ENCODE results near the gene BLID.

BLID gene

DNA sequence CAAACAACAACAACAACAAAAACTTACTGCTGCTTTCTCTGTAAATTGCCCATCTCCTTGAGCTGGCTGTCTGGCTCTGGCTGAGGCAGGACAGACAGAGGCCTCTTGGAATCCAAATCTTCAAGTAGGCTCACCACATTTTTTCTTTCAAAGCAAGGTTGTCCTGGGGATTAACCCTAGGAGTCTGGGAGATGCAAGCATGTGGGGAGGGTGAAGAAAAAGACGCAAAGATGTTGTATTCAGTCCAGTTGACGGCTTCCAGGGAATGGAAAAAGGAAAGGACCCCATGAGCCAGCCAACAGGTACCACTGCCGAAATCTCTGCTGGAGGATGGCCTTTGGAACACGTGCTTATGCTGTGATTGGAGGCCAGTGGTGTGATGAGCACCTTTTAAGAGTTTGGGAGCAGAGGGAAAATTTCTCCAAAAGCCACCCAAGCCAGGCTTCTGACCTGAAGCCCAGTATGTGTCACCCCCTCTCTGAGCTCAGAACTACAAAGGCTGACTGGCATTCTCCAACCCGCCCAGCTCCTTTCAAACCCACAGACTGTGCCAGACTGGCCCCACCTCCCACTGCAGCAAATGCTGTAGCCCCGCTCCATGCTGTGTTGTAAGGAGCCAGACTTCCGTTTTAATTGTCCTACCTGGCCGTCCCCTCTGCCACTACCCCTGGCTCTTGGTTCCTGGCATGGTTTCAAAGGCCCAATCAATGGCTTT lies 10.8 kb downstream of the BLID start:
- H3K9ac ChIP-seq (ENCODE audit: low read length in 2 of 2) = no peak overlapping the region
- no peaks in the 10 kb centered on the region for H3K36me3 ChIP-seq (ENCODE audit: control insufficient read depth in 2 of 2, insufficient read depth in 2 of 2, low read length in 2 of 2)
- H3K27me3 ChIP-seq (ENCODE audit: control insufficient read depth in 1 of 2, insufficient read depth in 2 of 2, low read length in 2 of 2) = no peaks in the 10 kb centered on the region
- peaks cover 5% of the 10 kb centered on the region for H3K4me1 ChIP-seq (ENCODE audit: control insufficient read depth, insufficient read depth, low read length)
- no peak overlapping the region for H3K4me3 ChIP-seq (ENCODE audit: low read length in 2 of 2)
- no peak overlapping the region for H3K27ac ChIP-seq (ENCODE audit: low read length)
- H3K9me3 ChIP-seq (ENCODE audit: control insufficient read depth in 2 of 2, low read length in 2 of 2) = no peaks in the 10 kb centered on the region

DNA sequence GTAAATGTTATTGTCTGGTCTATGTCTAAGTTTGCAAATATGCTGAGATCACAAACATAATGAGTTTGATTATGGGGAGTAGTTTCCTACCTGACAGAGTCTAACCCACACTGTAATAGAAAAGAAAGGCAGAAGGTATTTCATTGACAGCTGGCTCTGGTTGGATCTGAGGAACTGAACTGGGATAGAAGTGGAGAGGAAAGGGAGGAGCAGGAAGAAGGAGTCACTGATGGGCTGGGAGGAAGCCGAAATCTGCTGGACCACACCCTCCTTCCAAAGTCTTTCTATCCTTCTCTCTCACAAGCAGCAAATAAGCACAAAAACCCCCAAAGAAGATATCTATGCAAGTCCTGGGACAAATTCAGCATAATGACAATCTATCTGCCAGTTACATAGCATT lies 11.7 kb downstream of the BLID start:
- no peaks in the 10 kb centered on the region for H3K27me3 ChIP-seq (ENCODE audit: control insufficient read depth in 1 of 2, insufficient read depth in 2 of 2, low read length in 2 of 2)
- peaks cover 5% of the 10 kb centered on the region for H3K4me1 ChIP-seq (ENCODE audit: control insufficient read depth, insufficient read depth, low read length)
- no peak overlapping the region for H3K9ac ChIP-seq (ENCODE audit: low read length in 2 of 2)
- H3K27ac ChIP-seq (ENCODE audit: low read length) = no peak overlapping the region
- H3K36me3 ChIP-seq (ENCODE audit: control insufficient read depth in 2 of 2, insufficient read depth in 2 of 2, low read length in 2 of 2) = no peaks in the 10 kb centered on the region
- no peaks in the 10 kb centered on the region for H3K9me3 ChIP-seq (ENCODE audit: control insufficient read depth in 2 of 2, low read length in 2 of 2)
- no peak overlapping the region for H3K4me3 ChIP-seq (ENCODE audit: low read length in 2 of 2)

DNA sequence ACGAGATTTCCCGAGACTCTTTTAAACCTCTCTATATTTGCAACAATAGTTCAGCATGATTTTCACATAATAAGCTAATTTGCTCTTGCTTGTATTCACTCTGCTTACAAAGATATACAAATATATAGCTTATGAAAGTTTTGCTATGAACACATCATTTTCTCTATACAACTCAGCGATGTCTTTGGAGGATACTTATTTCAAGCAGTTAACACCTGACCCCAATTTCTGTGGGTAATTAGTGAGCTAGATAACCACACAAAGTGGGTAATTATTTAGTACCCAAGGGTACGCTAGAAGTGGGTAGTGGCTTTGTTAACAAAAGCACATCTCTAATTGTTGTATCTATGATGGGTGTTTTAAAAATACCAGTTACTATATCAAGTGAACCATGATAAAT lies 12.3 kb downstream of the BLID start:
- peaks cover 5% of the 10 kb centered on the region for H3K4me1 ChIP-seq (ENCODE audit: control insufficient read depth, insufficient read depth, low read length)
- H3K27ac ChIP-seq (ENCODE audit: low read length) = no peak overlapping the region
- no peaks in the 10 kb centered on the region for H3K36me3 ChIP-seq (ENCODE audit: control insufficient read depth in 2 of 2, insufficient read depth in 2 of 2, low read length in 2 of 2)
- H3K9ac ChIP-seq (ENCODE audit: low read length in 2 of 2) = no peak overlapping the region
- H3K9me3 ChIP-seq (ENCODE audit: control insufficient read depth in 2 of 2, low read length in 2 of 2) = no peaks in the 10 kb centered on the region
- no peaks in the 10 kb centered on the region for H3K27me3 ChIP-seq (ENCODE audit: control insufficient read depth in 1 of 2, insufficient read depth in 2 of 2, low read length in 2 of 2)
- H3K4me3 ChIP-seq (ENCODE audit: low read length in 2 of 2) = no peak overlapping the region

DNA sequence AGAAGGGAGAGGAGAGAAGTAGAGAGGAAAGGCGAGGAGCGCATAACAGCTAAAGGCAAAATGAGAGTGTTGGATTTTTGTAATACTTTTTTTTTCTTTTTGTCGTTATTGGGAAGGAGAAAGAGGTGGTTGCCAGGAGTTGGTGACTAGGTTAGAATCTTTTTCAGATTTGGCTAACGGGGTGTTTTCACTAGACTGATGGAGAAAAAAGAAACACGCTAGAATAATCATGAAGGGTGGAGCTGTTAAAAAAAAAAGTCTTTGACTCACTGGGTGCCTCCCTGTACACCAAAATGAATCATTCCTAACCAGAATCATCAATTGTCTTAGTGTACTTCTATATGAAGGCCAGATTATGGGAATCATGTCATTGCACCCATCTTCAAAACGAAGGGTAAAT lies 12.7 kb downstream of the BLID start:
- H3K36me3 ChIP-seq (ENCODE audit: control insufficient read depth in 2 of 2, insufficient read depth in 2 of 2, low read length in 2 of 2) = no peaks in the 10 kb centered on the region
- no peak overlapping the region for H3K4me3 ChIP-seq (ENCODE audit: low read length in 2 of 2)
- H3K9ac ChIP-seq (ENCODE audit: low read length in 2 of 2) = no peak overlapping the region
- no peaks in the 10 kb centered on the region for H3K9me3 ChIP-seq (ENCODE audit: control insufficient read depth in 2 of 2, low read length in 2 of 2)
- H3K27ac ChIP-seq (ENCODE audit: low read length) = no peak overlapping the region
- no peaks in the 10 kb centered on the region for H3K27me3 ChIP-seq (ENCODE audit: control insufficient read depth in 1 of 2, insufficient read depth in 2 of 2, low read length in 2 of 2)
- peaks cover 5% of the 10 kb centered on the region for H3K4me1 ChIP-seq (ENCODE audit: control insufficient read depth, insufficient read depth, low read length)

DNA sequence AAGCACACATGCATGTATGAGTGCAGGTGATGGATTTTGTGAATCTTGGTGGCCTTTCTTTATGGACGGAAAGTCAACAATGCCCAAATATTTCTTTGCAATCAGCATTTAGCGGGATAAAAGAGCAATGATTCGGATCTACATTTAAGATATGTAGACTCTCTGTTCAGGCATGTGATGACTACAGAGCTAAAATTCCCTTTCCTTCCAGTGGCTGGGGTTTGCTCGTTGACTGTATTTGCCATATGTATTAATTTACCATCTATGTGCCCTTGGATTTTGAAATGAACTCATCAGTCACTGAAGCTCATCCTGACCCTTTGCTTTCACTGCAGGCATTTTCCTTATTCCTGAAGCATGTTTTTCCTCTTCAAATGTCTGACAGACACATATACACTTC lies 13.6 kb downstream of the BLID start:
- Histone ChIP-seq H3K9ac (ENCODE audit: low read length in 2 of 2) (peak overlapping the region in 1 of 2 donors; percentile 4), H3K27ac (ENCODE audit: low read length) (peak overlapping the region; percentile 92), H3K4me1 (ENCODE audit: control insufficient read depth, insufficient read depth, low read length) (peaks cover 5% of the 10 kb centered on the region), H3K4me3 (ENCODE audit: low read length in 2 of 2) (peak overlapping the region; percentile 64 to 91), H3K9me3 (ENCODE audit: control insufficient read depth in 2 of 2, low read length in 2 of 2) (no peaks in the 10 kb centered on the region), H3K36me3 (ENCODE audit: control insufficient read depth in 2 of 2, insufficient read depth in 2 of 2, low read length in 2 of 2) (no peaks in the 10 kb centered on the region), H3K27me3 (ENCODE audit: control insufficient read depth in 1 of 2, insufficient read depth in 2 of 2, low read length in 2 of 2) (no peaks in the 10 kb centered on the region)

DNA sequence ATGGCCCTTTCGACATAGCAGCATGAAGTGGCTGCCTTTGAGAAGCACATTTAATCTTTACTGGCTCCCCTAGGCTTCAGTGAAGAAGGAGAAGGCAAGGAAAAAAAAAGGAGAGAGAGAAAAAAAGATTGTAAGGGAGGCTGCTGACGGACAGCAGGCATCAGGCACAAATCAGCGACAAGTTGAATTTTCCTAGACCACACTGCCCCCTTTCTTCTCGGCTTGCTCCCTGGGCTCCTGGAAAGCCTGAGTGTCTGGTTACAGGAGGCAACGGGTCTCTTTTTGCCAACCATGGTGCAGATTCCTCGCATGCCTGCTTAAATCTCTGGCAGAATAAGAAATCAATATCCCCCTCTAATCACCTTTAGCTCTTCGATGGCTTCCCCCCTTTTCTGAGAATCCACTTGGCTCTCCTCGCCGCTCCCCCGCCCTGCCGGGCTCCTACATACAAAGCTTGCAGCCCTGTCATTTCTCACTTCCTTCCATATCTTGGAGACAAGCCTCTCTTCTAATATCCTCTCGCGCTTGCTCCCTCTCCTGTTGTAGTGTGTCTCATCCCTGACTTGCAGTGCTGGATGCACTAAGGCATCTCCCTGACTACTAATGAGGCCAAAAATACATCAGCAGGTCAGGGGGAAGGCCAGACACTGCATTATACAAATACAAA lies 14.3 kb downstream of the BLID start:
- H3K27ac ChIP-seq (ENCODE audit: low read length) = peak overlapping the region; percentile 92
- H3K9me3 ChIP-seq (ENCODE audit: control insufficient read depth in 2 of 2, low read length in 2 of 2) = no peaks in the 10 kb centered on the region
- no peaks in the 10 kb centered on the region for H3K36me3 ChIP-seq (ENCODE audit: control insufficient read depth in 2 of 2, insufficient read depth in 2 of 2, low read length in 2 of 2)
- peaks cover 5% of the 10 kb centered on the region for H3K4me1 ChIP-seq (ENCODE audit: control insufficient read depth, insufficient read depth, low read length)
- H3K9ac ChIP-seq (ENCODE audit: low read length in 2 of 2) = peak overlapping the region; percentile 77 to 78
- H3K27me3 ChIP-seq (ENCODE audit: control insufficient read depth in 1 of 2, insufficient read depth in 2 of 2, low read length in 2 of 2) = no peaks in the 10 kb centered on the region
- H3K4me3 ChIP-seq (ENCODE audit: low read length in 2 of 2) = peak overlapping the region; percentile 64 to 91

DNA sequence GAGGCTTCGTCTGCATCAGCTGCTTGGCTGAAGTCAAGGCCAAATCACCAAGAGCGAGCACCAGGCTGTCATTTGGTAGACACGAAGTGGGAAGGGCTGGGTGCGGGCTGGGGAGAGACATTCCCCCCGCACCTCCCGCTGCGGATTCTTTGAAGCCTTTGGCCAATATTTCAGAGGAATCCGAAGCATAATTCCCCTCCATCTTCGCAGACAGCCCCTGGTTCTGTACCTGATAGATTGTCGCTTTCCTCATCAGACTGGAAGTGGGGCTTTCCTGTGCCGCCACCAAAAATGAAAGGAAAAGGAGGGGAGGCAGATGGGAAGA lies 15.3 kb downstream of the BLID start:
- Histone ChIP-seq H3K27me3 (ENCODE audit: control insufficient read depth in 1 of 2, insufficient read depth in 2 of 2, low read length in 2 of 2) (no peaks in the 10 kb centered on the region), H3K27ac (ENCODE audit: low read length) (peak overlapping the region; percentile 92), H3K36me3 (ENCODE audit: control insufficient read depth in 2 of 2, insufficient read depth in 2 of 2, low read length in 2 of 2) (no peaks in the 10 kb centered on the region), H3K4me1 (ENCODE audit: control insufficient read depth, insufficient read depth, low read length) (peaks cover 5% of the 10 kb centered on the region), H3K4me3 (ENCODE audit: low read length in 2 of 2) (peak overlapping the region; percentile 64 to 91), H3K9ac (ENCODE audit: low read length in 2 of 2) (peak overlapping the region; percentile 77 to 78), H3K9me3 (ENCODE audit: control insufficient read depth in 2 of 2, low read length in 2 of 2) (no peaks in the 10 kb centered on the region)

DNA sequence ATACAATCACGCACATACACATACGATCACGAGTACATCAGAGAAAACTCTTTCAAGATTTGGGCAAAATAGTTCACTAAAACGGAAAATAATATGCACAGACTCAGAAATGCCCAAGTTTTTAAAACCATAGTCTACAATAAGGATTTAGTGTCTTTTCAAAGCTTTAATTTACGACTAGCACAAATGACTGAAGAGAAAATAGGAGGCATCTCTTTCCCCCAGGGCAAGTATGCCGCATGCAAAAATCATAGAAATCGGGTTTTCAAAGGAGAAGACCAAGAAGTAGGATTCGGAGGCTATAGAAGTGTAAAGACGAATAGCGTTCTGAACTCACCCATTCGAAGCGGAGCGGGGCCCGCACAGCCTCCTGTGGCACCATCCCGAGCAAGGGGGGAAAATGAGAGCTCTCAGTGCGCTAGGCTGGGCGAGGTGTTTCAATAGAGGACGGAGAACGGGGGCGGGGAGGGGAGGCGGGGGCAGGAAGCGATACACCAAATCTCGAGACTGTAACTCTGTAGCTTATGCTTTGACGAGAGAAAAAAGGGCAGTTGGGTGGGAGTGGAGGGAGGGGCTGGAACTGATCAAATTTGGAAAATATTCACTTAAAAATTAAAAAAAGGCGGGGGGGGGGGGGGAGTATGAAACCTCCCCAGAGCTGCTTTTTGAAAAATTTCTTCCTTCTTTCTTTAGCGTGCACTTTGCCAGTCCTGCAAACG lies 15.8 kb downstream of the BLID start:
- Histone ChIP-seq H3K9ac (ENCODE audit: low read length in 2 of 2) (peak overlapping the region; percentile 77 to 94), H3K27me3 (ENCODE audit: control insufficient read depth in 1 of 2, insufficient read depth in 2 of 2, low read length in 2 of 2) (no peaks in the 10 kb centered on the region), H3K9me3 (ENCODE audit: control insufficient read depth in 2 of 2, low read length in 2 of 2) (no peaks in the 10 kb centered on the region), H3K27ac (ENCODE audit: low read length) (peak overlapping the region; percentile 92), H3K4me3 (ENCODE audit: low read length in 2 of 2) (peak overlapping the region; percentile 64 to 91), H3K4me1 (ENCODE audit: control insufficient read depth, insufficient read depth, low read length) (peaks cover 5% of the 10 kb centered on the region), H3K36me3 (ENCODE audit: control insufficient read depth in 2 of 2, insufficient read depth in 2 of 2, low read length in 2 of 2) (no peaks in the 10 kb centered on the region)

DNA sequence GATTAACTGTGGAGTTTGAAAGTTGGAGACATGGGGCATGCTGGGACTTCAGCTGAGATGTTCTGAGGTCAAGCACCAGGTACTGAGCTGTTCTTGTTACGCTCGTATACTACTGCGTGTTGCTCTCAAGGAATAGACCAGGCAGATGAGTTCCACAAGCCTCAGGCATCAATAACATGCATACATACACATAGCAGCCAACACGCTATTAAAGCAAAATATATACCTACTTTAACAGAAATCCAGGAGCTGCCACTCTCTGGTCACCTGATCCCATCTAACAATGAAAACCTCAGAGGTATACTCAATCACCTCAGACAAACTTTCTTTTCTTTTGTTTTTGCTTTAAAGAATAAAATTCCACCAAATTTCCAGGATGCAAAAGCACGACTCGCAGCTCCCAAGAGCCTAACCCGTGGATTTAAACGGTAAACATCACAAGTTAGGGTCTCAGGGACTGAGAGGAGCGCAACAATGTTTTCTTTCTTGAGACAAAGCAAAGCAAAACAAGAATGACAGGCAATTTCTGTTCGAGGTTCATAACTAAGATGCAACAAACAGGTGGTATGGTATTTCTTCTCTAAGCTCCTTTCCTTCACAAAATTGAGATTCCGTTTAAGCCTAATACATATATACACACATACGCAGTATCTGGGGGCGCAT lies 16.5 kb downstream of the BLID start:
- Histone ChIP-seq H3K9ac (ENCODE audit: low read length in 2 of 2) (peak overlapping the region; percentile 77 to 94), H3K4me3 (ENCODE audit: low read length in 2 of 2) (peak overlapping the region; percentile 64 to 91), H3K4me1 (ENCODE audit: control insufficient read depth, insufficient read depth, low read length) (peaks cover 11% of the 10 kb centered on the region), H3K36me3 (ENCODE audit: control insufficient read depth in 2 of 2, insufficient read depth in 2 of 2, low read length in 2 of 2) (no peaks in the 10 kb centered on the region), H3K27me3 (ENCODE audit: control insufficient read depth in 1 of 2, insufficient read depth in 2 of 2, low read length in 2 of 2) (no peaks in the 10 kb centered on the region), H3K27ac (ENCODE audit: low read length) (peak overlapping the region; percentile 92), H3K9me3 (ENCODE audit: control insufficient read depth in 2 of 2, low read length in 2 of 2) (no peaks in the 10 kb centered on the region)

DNA sequence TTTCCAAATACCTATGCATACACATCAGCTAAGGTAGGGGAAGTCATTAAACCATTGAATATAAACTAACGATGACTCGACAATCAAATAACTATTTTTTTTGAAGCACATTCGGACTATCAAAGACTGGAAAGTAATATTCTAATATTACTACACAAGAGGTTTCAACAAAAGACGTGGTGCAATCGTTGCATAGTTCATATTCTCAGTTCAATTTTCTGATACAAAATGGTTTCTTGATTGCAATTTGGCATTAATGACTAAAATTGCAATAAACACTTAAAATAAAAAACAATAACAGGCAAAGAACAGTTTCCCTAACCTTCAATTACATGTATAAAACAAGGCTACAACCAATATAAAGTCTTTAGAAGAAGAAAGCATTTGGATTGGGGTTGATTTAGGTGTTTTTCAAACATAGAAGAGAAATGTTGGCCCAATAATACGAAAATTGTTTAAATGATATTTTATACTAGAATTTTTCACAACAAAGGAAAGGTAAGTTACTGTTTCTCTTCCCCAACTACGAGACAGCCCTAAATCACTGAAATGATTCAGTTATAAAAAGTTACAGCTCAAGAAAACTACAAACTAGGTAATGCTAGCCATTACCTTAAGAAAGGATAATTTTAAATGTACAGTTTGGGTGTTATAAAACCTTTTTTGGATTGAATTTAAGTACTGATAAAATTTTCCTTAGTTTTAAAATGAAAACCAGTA lies 17.6 kb downstream of the BLID start:
- Histone ChIP-seq H3K4me3 (ENCODE audit: low read length in 2 of 2) (peak overlapping the region; percentile 64 to 91), H3K9ac (ENCODE audit: low read length in 2 of 2) (peak overlapping the region; percentile 77 to 84), H3K27me3 (ENCODE audit: control insufficient read depth in 1 of 2, insufficient read depth in 2 of 2, low read length in 2 of 2) (no peaks in the 10 kb centered on the region), H3K27ac (ENCODE audit: low read length) (peak overlapping the region; percentile 92), H3K9me3 (ENCODE audit: control insufficient read depth in 2 of 2, low read length in 2 of 2) (no peaks in the 10 kb centered on the region), H3K36me3 (ENCODE audit: control insufficient read depth in 2 of 2, insufficient read depth in 2 of 2, low read length in 2 of 2) (no peaks in the 10 kb centered on the region), H3K4me1 (ENCODE audit: control insufficient read depth, insufficient read depth, low read length) (peaks cover 15% of the 10 kb centered on the region)

Data from stomach smooth muscle (tissue), 2 donors.